Stimulated activated CD4-positive, alpha-beta T cell treated with anti-CD3 and anti-CD28 coated beads, Interleukin-1b, Interleukin-23, amount 100 ng/mL, for 48 hours (primary cell): ENCODE measurements around the gene OGFOD2.

Experiments
- DNase-seq: peaks from one replicate; pipeline ENCODE4 v3.0.0-alpha.2; 2020

Gene OGFOD2

DNA sequence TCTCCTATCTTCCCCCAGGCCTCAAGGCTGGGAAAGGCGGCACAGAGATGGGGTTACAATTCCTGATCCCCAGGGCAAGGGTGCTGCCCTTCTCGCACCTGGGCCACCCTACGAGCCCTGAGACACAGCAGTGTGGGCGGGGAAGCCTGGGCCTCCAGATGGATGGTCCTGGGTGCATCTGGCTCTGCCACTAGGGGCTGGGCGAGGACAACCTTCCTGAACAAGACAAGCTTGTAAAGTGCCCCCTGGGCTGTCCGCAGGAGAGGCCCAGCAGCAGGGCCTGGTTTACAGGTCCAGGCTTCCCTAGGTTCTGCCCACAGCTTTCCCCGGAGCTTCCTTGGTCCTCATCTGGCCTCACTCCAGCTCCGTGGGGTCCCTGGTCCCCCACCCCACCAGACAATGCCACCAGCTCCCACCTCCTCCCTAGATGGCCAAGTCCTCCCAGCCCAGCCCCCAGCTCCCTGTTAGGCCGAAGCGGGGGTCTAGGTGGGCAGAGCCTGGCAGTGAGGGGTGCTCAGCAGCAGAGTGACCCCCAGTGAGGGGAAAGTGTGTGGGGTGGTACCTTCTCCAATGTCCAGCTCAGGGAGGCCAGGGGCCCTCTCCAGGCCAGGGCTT is 14.3 kb downstream of the OGFOD2 start:
- no peak for DNase-seq

DNA sequence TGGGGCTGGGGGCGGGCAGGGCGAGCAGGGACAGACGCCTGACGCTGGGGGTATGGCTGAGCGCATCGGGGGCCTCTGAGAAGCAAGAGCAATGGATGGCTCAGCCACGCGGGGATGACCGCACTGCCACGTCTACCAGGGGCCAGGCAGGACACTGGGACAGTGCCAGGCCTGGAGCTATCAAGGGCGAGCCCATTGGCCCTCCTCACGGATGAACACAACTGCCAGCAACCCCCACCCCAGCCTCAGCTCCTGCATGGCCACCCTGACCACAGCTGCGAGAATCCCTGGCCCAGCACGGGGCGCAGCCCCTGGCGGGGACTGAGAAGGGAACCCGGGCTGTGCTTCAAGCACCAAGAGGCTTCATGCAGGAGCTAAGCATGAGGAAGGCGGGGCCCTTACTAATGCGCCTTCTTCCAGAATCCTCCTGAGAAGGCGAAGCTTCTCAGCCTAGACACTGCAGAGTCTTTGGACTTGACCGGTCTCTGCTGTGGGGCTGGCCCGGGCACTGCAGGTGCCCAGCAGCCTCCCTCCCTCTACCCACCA is 14.9 kb downstream of the OGFOD2 start:
- DNase-seq: no peak

DNA sequence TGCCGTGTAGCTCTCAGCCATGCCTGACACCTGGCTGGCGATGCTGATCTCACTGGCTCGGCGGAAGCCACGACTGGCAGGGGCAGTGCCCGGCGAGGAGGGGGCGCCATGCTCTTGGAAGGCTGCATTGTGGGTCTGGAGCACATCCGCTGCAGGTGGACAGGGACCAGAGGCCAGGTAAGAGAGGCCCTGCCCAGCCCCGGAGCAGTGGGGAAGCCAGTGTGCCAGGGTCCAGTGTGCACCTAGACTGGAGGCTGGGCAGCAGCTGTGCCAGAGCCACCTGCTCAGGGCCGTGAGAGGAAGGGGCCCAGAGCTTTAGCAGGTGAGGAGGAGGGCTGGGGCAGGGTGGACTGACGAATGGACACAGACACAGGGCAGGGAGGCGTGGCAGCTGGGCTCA is 15.5 kb downstream of the OGFOD2 start:
- no peak for DNase-seq

DNA sequence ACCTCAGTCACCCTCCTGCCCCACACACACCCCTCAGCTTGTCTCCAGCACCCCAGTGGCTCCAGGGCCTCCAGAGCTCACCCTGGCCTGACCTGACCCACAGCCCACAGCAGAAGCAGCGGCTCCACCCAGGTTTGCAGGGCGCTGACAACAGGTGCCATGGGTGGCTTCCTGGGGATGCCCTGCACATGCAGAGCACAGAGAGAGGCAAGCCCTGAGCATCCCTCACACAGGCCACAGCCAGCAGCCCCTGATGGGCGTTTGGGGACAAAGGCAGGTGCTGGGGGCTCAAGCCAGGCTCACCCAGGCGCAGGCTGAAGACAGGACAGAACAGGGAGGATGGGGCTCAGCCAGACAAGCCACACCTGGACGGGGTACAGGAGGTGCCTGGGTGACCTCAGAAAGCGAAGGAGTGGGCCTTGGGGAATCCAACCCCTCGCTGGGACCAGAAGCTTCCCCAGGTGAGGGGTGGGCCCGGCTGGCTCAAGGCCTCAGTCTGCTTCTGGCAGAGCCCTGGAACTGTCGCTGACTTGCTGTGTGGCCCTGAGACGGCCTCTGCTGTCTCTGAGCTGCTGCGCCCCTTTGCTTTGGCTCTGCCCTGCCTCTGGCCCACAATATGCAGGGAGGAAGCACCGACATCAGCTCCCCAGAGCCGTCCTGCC is 16.0 kb downstream of the OGFOD2 start:
- no peak for DNase-seq

DNA sequence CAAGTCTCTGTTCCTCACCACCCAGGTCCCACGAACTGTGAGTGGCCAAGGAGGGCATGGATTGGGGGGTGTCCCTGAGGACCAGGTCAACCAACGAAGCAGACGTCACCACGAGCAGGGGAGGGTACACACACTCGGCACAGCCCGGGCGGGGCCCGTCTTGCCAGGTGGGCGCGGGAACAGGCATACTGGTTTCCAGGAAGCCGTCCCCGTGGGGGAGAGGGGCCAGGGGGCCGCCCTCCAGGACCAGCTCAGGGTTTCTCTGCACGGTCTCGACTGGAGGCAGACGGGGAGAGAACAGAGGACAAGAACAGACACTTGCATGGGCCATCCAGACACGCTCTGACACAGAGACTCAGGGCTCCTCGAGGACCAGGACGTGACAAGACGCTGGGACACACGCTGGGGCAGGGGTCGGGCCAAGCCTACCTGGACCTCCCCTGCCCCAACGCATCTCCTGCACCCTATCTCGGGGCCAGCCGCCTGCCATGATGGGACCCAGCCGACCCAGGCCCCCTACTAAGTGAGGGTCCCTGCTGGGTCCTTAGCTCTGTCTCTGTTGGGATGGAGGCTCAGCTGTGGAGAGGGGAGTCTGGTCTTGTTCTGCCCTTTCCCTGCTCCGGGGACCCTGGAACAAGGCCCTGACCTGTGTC is 16.7 kb downstream of the OGFOD2 start:
- DNase-seq: no peak

DNA sequence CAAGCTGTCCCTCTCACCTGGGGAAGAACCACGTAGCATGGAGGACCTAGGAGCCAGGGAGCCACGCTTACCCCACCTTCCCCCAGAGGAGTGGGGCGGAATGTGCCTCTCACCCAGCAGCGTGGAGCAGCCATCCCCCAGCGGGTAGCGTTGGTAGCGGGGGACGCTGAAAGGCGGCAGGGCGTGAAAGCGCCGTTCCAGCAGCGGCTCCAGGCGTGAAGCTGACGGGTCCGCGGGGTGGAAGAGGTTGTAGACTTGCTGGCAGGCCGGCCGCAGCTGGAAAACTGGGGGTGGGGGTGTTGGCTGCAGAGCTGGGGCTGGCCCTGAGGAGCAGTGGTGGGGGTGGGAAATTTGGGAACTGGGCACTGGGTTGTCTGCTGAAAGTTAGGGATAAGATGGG is 17.3 kb downstream of the OGFOD2 start:
- no peak for DNase-seq

DNA sequence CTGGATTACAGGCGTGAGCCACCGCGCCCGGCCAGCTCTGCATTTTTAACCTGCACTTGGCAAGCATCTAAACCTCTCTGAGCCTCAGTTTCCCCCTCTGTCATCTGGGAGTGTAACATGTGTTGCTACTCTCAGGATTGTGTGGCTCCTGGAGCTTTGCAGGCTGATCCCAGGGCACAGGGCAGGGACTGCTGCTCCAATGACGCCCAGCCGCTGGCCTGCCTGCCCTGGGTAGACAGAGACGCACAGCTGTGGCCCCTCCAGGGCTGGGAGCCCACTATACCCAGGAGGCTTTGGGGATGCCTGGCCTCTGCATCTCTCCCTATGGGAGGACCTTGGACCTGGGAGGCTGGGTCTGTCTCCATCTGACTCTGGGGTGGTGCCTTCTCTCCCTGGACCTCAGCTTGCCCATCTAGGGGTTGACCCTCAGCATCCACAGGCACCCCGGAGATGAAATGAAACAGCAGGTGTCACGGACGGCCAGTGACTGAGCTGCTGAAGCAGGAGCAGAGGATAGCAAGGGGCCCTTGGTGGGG is 19.2 kb downstream of the OGFOD2 start:
- no peak for DNase-seq

DNA sequence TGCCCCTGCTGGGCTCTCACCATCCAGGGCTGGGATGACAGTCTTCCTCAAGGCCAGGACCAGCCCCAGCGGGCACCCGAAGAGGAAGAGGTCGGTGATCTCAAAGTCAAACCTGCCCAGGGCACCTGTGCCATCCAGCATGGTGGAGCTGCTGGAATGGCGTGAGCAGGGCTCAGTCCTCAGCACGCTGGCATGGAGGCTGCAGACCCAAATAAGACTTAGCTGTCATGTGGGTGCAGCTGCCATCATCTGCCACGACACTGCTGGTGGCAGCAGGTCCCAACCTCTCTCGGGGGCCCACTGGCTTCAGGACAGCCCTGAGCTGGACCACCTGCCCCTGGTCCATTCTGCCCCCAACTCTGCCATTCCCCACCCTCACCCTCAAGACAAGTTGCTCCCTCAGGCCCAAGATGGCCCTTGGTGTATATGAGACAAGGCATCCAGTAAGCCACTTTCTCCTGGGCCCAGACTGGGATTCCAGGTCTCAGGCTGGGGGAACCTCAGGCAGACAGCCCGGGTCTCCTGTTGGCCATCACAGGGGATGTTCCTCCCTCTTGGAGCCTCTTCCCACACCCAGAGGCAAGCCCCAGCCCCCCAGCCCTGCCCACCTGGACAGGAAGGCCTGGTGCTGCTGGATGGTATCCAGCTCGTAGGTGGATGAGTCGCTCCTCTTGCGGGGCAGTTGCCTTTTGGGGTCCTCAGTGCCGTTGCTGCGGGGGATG is 19.9 kb downstream of the OGFOD2 start:
- DNase-seq: no peak

DNA sequence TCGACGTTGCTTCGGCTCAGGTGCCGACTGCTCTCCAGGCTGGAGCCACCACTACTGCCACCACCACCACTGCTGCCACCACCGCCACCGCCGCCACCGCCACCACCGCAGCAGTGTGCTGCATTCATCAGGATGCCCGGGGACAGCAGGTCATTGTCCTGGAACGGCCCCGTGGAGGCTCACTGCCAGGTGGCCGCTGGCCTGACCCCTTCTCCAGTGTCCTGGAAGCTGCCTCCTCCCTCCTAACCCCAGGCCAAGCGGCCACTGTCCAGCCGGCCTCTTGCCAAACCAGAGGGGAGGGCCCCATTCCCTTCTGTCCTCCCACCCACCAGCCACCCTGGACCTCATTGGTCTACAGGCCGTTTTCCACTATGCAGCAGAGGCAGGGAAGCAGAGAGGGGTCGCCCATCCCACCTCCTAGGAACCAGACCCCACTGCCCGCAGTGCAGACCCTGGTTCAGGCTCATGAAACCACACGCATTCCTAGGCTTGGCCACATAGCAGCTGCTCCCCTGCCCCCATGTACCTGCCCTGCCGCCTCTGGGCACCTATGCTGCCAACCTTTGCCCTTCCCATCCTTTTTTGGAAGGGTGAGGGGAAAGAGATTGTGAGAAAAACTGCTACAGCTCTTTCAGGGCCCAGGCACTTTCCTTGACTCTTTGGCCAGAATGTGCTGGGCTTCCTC is 20.6 kb downstream of the OGFOD2 start:
- no peak for DNase-seq

DNA sequence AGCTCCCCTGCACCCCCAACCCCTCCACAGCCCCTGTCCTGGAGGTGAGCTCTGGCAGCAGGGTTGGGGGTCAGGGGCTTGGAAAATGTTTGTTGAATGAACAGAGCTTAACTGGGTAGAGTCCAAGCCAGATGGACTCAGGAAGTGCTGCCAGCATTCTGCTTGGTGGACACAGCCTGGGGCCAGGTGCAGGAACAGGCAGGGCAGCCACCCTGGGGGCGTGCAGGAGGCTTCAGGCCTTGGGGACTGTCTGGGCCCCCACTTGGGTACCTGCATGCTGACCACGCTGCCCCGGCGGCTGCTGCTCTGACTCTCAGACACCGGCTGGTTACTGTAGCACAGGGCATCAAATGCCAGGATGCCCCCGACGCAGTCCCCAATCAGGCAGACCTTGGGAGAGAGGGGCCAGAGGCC is 21.2 kb downstream of the OGFOD2 start:
- DNase-seq: no peak

DNA sequence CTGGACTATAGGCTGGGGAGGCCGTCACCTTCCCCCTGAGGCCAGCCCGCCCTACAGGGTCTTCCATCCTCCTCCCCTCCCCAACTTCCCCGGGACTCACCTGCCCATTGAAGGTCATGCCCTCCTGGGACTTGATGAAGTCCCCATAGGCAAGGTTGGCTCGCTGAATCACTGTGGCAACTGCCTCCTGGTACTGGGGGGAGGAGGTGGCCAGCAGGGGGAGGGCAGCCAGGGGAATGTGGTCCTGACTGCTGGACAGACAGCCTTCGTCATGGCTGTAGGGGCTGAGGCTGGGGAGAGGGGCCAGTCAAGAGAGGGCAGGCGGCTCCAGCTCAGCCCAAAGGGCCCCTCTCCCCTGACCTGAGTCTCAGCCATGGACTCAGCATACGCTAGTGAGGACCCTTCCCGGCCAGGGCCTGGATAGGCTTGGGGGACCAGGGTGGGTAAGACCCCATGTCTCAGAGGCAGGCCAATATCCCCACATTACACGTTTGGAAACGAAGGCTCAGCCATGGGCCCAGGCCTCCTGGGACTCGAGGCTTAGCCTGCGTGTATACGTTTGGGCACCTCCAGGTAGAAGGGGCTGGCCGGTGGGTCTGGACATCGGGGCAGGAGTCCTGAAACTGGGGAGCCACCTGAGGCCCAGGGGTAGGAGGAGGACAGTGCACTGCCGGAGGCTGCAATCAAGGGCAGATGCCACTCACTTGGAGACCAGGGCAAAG is 21.7 kb downstream of the OGFOD2 start:
- DNase-seq: no peak

DNA sequence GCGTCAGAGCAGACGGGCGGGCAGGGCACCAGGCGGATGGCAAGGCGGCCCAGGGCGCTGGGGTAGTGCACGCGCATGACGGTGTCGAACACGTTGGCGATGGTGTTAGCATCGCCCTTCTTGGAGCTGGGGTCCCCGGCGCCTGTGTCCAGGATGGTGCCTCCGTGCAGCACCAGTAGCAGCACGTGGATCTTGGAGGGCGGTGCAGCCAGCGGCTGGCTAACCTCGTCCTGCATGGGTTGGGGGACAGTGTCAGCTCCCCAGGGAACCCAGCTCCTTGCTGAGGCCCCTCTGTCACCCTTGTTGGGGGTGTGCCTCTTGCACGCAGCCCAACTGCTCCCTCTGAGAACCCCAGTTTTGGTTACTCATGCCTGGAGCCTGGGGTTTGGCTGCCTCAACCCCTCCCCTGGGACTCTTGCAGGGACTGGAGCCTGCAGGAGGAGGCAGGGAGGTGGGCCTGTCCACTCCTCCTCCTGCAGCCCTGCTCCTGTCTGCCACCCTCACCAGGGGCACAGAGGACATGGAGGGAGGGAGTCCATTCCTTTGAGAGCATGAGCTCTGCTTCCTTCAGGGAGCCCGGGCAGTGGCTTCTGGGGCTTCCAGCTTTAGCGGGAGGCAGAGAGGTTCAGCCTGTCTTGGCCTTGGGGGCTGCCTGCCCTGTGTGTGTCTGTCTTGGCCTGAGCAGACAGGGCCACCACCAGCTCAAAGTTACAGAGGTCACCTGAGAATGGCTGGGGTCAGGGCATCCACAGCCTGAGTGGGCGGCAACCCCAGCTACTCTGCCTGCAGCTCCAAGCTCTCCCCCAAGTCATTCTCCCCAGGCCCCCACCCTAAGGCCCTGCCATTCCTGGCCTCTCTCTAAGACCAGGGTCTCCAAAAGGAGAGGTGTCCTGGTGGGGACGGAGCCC is 22.6 kb downstream of the OGFOD2 start:
- no peak for DNase-seq

DNA sequence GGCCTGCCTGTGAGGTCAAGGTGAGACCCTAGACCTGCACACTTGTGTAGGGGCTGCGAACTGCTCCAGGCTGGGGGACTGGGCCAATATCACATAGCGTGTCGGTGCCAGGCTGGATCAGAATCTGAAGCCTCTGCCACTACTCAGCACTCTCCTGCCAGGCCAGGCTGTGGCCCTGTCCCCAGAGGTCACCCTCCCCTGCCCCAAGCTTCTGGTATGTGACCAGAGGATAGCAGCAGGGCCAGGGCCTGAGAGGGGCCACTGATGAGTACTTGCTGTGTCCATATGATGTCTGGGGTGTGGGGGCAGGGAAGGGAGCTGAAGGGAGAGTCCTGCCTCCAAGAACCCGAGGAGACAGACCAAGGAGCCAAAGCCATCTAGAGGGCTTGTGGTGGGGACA is 23.3 kb downstream of the OGFOD2 start:
- DNase-seq: no peak

DNA sequence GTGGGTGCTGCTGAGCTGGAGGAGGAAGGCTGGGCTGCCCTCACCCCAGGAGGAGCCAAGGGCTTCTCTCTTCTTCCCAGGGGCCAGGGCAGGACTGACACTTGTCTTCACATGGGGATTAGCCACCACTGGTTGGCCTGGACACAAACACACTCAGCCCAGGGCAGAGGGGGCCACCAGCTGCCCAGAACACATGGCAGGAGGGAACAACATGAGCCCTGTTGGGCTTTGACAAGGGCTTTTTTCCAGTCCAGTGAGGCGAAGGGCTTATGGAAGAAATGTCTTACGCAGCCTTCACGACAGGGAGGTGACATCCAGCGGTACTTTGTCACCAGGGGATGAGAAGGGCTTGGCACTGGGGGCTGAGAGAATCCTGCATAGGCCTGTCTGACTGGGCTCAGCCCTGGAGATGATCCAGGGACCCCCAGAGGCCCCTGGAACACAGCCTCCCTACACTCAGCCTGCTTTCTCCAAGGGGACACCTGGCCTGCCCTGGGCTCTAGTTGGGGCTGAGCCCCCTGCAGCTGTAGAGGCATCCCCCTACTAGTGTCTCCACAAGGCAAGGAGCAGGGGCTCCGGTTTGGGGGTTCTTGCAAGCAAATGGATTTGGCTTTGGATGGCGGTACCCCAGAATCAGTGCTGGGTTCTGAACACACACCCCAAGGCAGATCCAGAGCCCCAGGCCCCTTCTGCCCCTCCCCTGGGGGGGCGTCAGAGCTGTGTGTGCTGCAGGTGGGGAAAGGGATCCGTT is 24.3 kb downstream of the OGFOD2 start:
- DNase-seq: no peak

DNA sequence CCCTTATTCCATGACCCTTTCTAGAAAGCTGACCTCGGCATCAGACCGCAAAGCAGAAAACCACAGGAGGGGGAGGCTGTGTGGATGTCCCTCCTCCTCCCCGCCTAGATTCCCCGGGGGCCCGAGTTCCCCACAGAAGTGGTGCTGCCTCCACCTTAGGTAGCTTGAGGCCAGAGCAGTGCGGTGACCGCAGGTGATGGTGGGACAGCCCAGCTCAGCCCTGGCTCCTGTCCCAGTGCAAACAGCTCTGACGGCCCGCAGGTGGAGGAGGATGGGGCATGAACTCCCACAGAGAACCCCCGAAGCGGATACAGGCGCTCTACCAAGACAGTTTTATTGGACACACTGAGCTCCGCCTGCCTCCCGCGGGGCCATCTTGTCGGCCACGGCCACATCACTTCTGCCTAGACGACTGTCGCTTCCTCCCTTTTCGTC is 25.0 kb downstream of the OGFOD2 start:
- no peak for DNase-seq

DNA sequence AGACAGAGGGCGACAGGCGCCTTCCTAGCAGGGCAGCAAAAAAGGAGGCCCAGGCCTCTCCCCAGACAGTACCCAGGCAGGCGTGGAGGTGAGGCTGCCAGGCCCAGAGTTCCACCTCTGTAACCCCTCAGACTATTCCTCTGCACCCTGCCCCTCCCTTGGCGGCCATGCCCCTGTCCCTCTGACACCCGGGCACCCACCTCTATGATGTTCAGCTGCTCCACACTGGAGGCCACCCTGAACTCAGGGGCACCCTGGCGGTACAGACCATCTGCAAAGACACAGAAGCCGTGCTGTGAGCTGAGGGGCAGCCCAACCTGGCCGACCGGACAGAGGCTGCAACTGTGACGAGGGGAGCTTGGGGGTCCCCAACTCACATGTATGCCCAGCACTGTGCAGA is 25.5 kb downstream of the OGFOD2 start:
- DNase-seq: no peak

DNA sequence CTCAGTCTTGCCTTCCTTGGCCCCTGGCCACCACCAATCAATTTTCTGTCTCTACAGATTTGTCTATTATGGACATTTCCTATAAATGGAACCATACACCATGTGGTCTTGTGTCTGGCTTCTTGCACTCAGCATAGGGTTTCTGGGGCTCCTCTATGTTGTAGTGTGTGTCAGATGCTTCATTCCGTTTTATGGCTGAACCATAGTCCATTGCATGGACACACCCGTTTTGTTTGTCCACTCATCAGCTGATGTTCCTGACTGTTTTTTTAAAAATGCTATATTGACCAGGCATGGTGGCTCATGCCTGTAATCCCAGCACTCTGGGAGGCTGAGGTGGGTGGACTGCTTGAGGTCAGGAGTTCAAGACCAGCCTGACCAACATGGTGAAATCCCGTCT is 26.4 kb downstream of the OGFOD2 start:
- no peak for DNase-seq

DNA sequence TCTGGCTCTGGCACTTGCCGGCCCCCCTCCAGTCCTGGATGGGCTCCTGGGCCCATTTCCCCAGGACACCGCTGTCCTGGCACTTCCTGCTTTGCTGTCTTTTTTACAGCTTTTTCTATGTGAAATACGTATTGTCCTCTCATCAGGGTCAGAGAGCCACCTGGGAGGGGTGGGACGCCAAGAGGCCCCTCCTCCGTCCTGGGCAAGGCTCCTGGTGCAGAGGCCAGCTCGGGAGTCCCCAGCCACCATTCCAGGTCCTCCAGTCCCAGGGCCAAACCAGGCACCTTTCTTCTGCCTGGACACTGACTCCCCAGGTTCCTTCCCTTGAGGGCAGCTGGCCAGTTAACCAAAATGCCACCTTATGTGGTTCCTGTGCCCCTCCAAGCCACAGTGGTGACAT is 28.2 kb downstream of the OGFOD2 start:
- DNase-seq: no peak

DNA sequence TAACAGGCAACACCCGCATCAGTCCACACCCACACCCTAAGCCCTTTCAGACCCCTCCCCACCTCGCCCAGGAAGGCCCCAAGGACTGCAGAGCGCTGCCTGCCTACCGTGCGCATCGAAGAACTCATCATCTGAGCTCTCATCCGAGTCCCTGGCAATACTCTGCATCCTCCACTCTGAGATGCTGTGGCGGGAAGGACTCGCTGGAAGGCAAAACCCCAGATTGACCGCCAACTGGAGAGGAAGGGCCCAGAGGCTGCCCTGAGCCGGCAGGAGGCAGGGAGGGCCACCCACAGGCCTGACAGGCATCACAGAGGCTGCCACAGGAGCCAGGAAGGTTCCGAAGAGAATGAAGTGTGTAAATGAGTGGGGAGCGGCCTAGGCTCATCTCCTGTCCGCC is 29.2 kb downstream of the OGFOD2 start:
- no peak for DNase-seq

DNA sequence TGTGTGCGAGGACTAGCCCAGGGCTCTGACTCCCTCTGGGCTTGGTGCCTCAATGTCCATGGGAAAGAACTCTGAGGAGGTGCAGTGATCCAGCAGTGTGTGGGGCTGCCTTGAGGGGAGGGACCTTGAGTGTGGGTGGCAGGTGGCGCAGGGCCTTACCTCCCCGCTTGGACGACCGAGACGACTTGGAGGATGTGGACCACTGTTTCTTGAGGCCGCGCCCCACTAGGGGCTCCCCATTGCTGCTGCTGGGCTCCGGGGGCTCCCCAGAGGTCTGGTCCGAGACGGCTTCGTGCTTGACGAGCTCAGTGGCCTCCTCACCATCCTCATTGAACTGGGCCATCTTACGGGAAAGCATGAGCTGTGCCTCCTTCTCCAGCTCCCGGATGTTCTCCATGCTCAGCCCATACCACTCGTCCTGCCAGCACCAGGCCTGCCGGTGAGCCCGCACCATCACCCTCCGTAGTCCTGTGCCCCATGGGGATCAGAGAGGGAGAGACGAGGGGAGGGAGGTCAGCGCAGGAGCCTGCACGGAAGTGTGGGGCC is 30.1 kb downstream of the OGFOD2 start:
- no peak for DNase-seq
